GM19452 (cell line): Measurements from ENCODE around the gene ISM2.

Experiments
- ATAC-seq: cut with Tn5 transposase; IDR thresholded peaks from one replicate; pipeline ENCODE4 v1.9.1; 2021; ENCODE audit not compliant: unreplicated experiment

The ISM2 gene

GRCh38 chr14:77469539-77469938 lies 29.1 kb downstream of the ISM2 start:
- ATAC-seq, result no peak

- ATAC-seq, result no peak
These were observed 29.5 kb downstream of the ISM2 start for GRCh38 chr14:77469067-77469505.

GRCh38 chr14:77467801-77468200 lies 30.8 kb downstream of the ISM2 start:
- ATAC-seq, result no peak

- ATAC-seq, result no peak
These were observed 39.4 kb downstream of the ISM2 start for GRCh38 chr14:77459072-77459723.

GRCh38 chr14:77458249-77458950 lies 40.2 kb downstream of the ISM2 start:
- peak; percentile 19 for ATAC-seq

- peak; percentile 93 for ATAC-seq
These were observed 40.9 kb downstream of the ISM2 start, which contains the start of the genes AHSA1 and VIPAS39 for GRCh38 chr14:77457522-77458248. Gene AHSA1 (plus strand): TSS chr14:77458093. CDS start chr14:77458190, 97 bp downstream. Gene VIPAS39 (minus strand): TSS chr14:77457601. CDS start chr14:77454102, 3,499 bp downstream.

GRCh38 chr14:77457115-77457521 lies 41.5 kb downstream of the ISM2 start:
- ATAC-seq, result peak; percentile 11

- ATAC-seq, result no peak
These were observed 42.5 kb downstream of the ISM2 start for GRCh38 chr14:77455966-77456640.

GRCh38 chr14:77442196-77442595 lies 56.4 kb downstream of the ISM2 start:
- no peak for ATAC-seq

- ATAC-seq, result no peak
These were observed 58.8 kb downstream of the ISM2 start for GRCh38 chr14:77439861-77440260.

- ATAC-seq, result no peak
These were observed 60.0 kb downstream of the ISM2 start for GRCh38 chr14:77438596-77438995.

- no peak for ATAC-seq
These were observed 62.6 kb downstream of the ISM2 start for GRCh38 chr14:77436042-77436441.

- ATAC-seq, result no peak
These were observed 72.2 kb downstream of the ISM2 start for GRCh38 chr14:77426396-77426795.

- ATAC-seq, result no peak
These were observed 73.8 kb downstream of the ISM2 start for GRCh38 chr14:77424862-77425261.
